Measurements from ENCODE around the gene SSH2. TPM values are rescaled to one million over a fixed set of nuclear protein-coding genes. Genes with fewer than 3 reads are reported as not detected.

Gene SSH2
- polyA plus RNA-seq, 1 experiment: 24.1 TPM

- POLR2A ChIA-PET: no interaction called here
- no peak overlapping the region for H3K27ac ChIP-seq (ENCODE audit: low read depth, low read length)
- DNase-seq (ENCODE audit: low read depth, low spot score): no peak
- no peak for TF ChIP-seq CTCF (IDR thresholded peaks at IDR 0.05; ENCODE audit: low read depth, low read length)
- H3K9me3 ChIP-seq (ENCODE audit: control insufficient read depth, insufficient read depth, low read length): no peaks in the 10 kb centered on the region; the same call in 1 of the 2 replicates
- CTCF ChIA-PET: interaction anchor here (0.7 to 1.9 kb wide), 6 partner anchors 8 to 154 kb away, joined by 3 to 11 read pairs (median 4); no protein-coding TSS in a partner anchor
- no peak overlapping the region for H3K4me3 ChIP-seq (ENCODE audit: low read depth, low read length)
- no peaks in the 10 kb centered on the region for H3K27me3 ChIP-seq (ENCODE audit: control insufficient read depth, insufficient read depth, low read length)
Measured at GRCh38 chr17:29625037-29625750, 304.8 kb downstream of the SSH2 start.

GRCh38 chr17:29624586-29624985 lies 305.4 kb downstream of the SSH2 start:
- Histone ChIP-seq H3K9me3 (ENCODE audit: control insufficient read depth, insufficient read depth, low read length) (no peaks in the 10 kb centered on the region; the same call in 1 of the 2 replicates), H3K4me3 (ENCODE audit: low read depth, low read length) (no peak overlapping the region), H3K27me3 (ENCODE audit: control insufficient read depth, insufficient read depth, low read length) (no peaks in the 10 kb centered on the region), H3K27ac (ENCODE audit: low read depth, low read length) (no peak overlapping the region)
- DNase-seq (ENCODE audit: low read depth, low spot score): no peak
- TF ChIP-seq CTCF (IDR thresholded peaks at IDR 0.05; ENCODE audit: low read depth, low read length): no peak
- ChIA-PET CTCF (interaction anchor here (0.6 to 1.9 kb wide), 4 partner anchors 11 to 155 kb away, joined by 3 to 11 read pairs (median 4); no protein-coding TSS in a partner anchor), POLR2A (no interaction called here)

GRCh38 chr17:29623283-29623647 lies 306.8 kb downstream of the SSH2 start:
- Histone ChIP-seq H3K27me3 (ENCODE audit: control insufficient read depth, insufficient read depth, low read length) (no peaks in the 10 kb centered on the region), H3K4me3 (ENCODE audit: low read depth, low read length) (peak overlapping the region; percentile 77; the same call in 1 of the 2 replicates), H3K27ac (ENCODE audit: low read depth, low read length) (no peak overlapping the region), H3K9me3 (ENCODE audit: control insufficient read depth, insufficient read depth, low read length) (no peaks in the 10 kb centered on the region; the same call in 1 of the 2 replicates)
- ChIA-PET POLR2A (interaction anchor here (0.6 kb wide), 1 partner anchor 161 kb away, joined by 3 read pairs; no protein-coding TSS in a partner anchor), CTCF (interaction anchor here (0.6 to 1.9 kb wide), 2 partner anchors 10 to 42 kb away, joined by 3 to 5 read pairs; no protein-coding TSS in a partner anchor)
- no peak for DNase-seq (ENCODE audit: low read depth, low spot score)
- TF ChIP-seq CTCF (IDR thresholded peaks at IDR 0.05; ENCODE audit: low read depth, low read length): no peak

- H3K27ac ChIP-seq (ENCODE audit: low read depth, low read length): peak within 1 kb of the TSS; percentile 2
- no peaks in the 10 kb centered on the region for H3K27me3 ChIP-seq (ENCODE audit: control insufficient read depth, insufficient read depth, low read length)
- TF ChIP-seq CTCF (IDR thresholded peaks at IDR 0.05; ENCODE audit: low read depth, low read length): no peak
- peak within 1 kb of the TSS; percentile 77 for H3K4me3 ChIP-seq (ENCODE audit: low read depth, low read length)
- no peaks in the 10 kb centered on the region; the same call in 1 of the 2 replicates for H3K9me3 ChIP-seq (ENCODE audit: control insufficient read depth, insufficient read depth, low read length)
- no peak for DNase-seq (ENCODE audit: low read depth, low spot score)
- CTCF ChIA-PET: no interaction called here
- POLR2A ChIA-PET: interaction anchor here (0.6 kb wide), 1 partner anchor 112 kb away, joined by 3 read pairs; no protein-coding TSS in a partner anchor
Measured at GRCh38 chr17:29622337-29623282, 307.4 kb downstream of the SSH2 start, which contains the start of gene CORO6. Gene CORO6, minus strand, starts transcription at chr17:29622912. Its CDS starts 1,491 bp downstream, at chr17:29621421.

All from AG04450 (cell line).